ENCODE measurements around the gene ACIN1.

- TF ChIP-seq CTCF (IDR thresholded peaks at IDR 0.05), result no peak
- TF ChIP-seq POLR2A (IDR thresholded peaks at IDR 0.05), result no peak
- TF ChIP-seq EP300 (IDR thresholded peaks at IDR 0.05), result no peak
These were observed 36.1 kb downstream of the ACIN1 start for GRCh38 chr14:23058654-23059504.

All from tibial nerve (tissue), 4 donors.